GM12874 (cell line): ENCODE measurements around the gene CABP2.

Experiments used
- CTCF ChIP-seq: IDR thresholded peaks from 2 replicates; pipeline ENCODE4 v1.5.1; 2011; ENCODE audit warnings: low read depth, mild to moderate bottlenecking, control low read depth, low read length, moderate library complexity; ENCODE audit not compliant: insufficient read depth

CABP2 gene

GRCh38 chr11:67504950-67505581 lies 18.2 kb downstream of the CABP2 start, which contains the start of gene PITPNM1:
TSS of gene PITPNM1 (minus strand) at chr11:67505363. CDS start at chr11:67504180, 1,183 bp downstream.
- no peak for TF ChIP-seq CTCF

GRCh38 chr11:67504005-67504949 lies 19.0 kb downstream of the CABP2 start:
- TF ChIP-seq CTCF: no peak

GRCh38 chr11:67503119-67504004 lies 19.9 kb downstream of the CABP2 start:
- no peak for TF ChIP-seq CTCF

- no peak for TF ChIP-seq CTCF
Observed at GRCh38 chr11:67502328-67502979, 20.8 kb downstream of the CABP2 start.

- no peak for TF ChIP-seq CTCF
Observed at GRCh38 chr11:67501854-67502253, 21.4 kb downstream of the CABP2 start.

- no peak for TF ChIP-seq CTCF
Observed at GRCh38 chr11:67500831-67501715, 22.2 kb downstream of the CABP2 start.
